GM12872 (cell line): ENCODE measurements around the gene NT5DC2.

Experiments used
- TF ChIP-seq, protein P1 (sequence below): IDR thresholded peaks from 3 replicates; pipeline ENCODE4 v1.5.1; 2011; ENCODE audit warnings: low read depth, mild to moderate bottlenecking, low read length, moderate library complexity; ENCODE audit not compliant: insufficient read depth

Gene NT5DC2

GRCh38 chr3:52479037-52479876, 54.4 kb downstream of the NT5DC2 start:
- TF ChIP-seq, protein P1, sequence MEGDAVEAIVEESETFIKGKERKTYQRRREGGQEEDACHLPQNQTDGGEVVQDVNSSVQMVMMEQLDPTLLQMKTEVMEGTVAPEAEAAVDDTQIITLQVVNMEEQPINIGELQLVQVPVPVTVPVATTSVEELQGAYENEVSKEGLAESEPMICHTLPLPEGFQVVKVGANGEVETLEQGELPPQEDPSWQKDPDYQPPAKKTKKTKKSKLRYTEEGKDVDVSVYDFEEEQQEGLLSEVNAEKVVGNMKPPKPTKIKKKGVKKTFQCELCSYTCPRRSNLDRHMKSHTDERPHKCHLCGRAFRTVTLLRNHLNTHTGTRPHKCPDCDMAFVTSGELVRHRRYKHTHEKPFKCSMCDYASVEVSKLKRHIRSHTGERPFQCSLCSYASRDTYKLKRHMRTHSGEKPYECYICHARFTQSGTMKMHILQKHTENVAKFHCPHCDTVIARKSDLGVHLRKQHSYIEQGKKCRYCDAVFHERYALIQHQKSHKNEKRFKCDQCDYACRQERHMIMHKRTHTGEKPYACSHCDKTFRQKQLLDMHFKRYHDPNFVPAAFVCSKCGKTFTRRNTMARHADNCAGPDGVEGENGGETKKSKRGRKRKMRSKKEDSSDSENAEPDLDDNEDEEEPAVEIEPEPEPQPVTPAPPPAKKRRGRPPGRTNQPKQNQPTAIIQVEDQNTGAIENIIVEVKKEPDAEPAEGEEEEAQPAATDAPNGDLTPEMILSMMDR: no peak

DNA sequence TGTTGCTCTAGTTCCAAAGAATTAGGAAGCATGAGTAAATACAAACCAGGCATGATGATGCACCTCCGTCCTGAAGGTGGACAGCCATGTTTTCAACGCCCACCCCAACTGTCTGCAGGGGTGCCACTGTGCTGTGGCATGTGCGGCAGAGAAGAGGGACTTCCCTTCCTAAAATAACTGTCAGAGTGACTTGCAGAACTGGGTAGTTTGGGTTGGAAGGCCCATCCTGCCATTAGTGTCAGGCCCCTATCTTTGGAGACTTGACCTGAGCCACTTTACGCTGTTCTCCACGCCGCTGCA, 55.9 kb downstream of the NT5DC2 start:
- TF ChIP-seq, protein P1: no peak

DNA sequence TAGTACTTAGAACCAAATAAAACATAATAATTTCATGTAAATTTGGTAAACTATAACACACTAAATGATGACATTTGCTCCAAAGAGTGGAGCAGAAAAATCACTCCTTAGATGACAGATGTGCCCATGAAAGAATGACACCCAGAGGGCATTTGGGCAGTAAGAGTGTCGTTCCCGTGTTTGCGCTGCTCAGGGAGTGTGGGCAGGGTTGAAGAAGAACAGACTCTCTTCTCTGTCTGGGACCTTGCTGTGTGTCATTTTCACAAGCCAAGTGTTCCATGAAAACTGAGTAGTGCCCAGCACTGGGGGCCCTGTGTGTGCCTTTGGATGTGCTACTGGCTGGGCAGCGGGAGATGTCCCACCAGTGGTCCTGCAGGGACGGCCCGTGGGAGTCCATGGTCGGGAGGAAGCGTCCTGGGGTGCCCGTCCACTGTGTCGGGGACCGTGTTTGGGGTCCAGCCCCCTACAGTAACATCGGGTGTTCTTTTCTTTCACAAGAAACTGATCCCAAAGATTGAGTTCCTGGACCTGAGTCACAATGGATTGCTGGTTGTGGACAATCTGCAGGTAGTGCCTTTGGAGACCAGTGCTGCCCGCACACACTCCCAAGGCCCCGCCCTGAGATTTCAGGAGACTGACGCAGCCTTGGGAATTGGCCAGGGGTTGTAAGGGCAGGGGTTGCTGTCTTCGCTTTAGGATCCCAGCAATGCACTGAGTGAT, 56.4 kb downstream of the NT5DC2 start:
- TF ChIP-seq, protein P1: no peak
